ENCODE results near the gene IZUMO2.
"Not testable (repeated sequence)": the region's sequence is repeated elsewhere in the genome, so short reads cannot be mapped to it uniquely, and the experiment has no call there.

IZUMO2 gene

DNA sequence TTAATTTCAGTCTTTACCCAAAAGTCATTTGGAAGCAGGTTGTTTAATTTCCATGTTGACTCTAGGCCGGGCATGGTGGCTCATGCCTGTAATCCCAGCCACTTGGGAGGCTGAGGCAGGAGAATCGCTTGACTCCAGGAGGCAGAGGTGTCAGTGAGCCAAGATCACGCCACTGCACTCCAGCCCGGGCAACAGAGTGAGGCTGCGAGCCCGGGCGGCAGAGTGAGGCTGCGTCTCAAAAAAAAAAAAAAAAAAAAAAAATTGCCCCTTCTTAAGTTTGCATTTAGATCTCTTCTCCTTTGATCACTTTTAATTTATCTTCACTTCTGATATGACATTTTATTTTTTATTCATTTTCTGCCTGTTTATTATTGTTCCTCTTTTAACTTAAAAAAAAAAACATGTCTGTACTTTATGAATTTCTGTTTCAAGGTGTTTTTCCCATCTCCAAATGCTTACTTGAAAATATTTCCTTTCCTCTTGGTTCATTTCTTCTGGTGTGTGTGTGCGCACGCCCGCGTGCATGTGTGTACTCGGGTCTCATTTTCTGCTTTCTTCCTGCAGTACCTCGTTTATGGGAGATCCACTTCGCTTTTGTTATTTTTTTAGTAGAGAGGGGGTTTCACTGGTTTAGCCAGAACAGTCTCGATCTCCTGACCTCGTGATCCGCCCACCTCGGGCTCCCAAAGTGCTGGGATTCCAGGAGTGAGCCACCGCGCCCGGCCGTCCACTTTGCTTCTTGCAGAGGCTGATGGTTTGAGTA lies 26.3 kb downstream of the IZUMO2 start:
- in situ Hi-C loops (cut with HindIII; ENCODE audit: low sequenced_read_pairs) = not testable (repeated sequence)

DNA sequence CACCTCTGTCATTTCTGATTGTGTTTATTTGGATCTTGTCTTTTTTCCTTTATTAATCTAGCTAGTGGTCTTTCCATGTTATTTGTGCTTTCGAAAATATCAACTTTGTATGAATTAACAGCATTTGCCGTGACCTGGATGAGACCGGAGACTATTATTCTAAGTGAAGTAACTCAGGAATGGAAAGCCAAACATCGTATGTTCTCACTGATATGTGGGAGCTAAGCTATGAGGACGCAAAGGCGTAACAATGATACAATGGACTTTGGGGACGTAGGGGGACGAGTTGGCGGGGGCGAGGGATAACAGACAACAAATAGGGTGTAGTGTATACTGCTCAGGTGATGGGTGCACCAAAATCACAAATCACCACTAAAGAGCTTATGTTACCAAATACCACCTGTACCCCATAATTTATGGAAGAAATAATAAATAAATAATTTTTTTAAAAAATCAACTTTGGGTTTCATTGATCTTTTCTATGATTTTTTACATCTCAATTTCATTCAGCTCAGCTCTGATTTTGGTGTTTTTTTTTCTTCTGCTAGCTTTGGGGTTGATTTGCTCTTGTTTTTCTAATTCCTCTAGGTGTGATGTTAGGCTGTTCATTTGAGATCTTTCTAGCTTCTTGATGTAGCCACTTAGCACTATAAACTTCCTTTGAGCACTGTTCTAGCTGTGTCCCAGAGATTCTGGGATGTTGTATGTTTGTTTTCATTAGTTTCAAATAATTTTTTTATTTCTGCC lies 27.1 kb downstream of the IZUMO2 start:
- in situ Hi-C loops (cut with HindIII; ENCODE audit: low sequenced_read_pairs) = not testable (repeated sequence)

DNA sequence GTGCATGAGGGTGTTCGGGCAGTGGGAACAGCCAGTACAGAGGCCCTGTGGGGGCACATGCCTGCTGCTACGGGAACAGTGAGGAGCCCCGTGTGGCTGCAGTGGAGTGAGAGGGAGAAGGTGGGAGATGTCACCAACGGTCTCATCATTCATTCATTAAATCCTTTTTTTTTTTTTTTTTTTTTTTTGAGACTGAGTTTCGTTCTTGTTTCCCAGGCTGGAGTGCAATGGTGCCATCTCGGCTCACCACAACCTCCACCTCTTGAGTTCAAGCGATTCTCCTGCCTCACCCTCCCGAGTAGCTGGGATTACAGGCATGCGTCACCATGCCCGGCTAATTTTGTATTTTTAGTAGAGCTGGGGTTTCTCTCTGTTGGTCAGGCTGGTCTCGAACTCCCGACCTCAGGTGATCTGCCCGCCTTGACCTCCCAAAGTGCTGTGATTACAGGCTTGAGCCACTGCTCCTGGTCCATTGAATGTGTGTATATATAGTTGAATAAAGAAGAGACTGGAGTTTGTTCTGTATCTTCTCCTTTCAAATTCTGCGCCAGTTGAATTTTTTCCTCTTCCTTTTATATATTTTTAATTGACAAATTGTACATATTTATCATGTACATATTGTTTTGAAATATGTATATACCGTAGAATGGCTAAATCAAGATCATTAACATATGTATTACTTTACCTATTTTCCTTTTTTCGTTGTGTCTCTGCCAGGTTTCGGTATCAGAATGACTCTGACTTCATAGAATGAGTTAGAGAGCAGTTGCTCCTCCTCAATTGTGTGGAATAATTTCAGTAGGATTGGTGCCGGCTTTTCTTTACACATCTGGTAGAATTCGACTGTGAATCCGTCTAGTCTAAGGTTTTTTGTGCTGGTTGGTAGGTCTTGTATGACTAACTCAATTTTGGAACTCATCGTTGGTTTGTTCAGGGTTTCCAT lies 28.0 kb downstream of the IZUMO2 start:
- in situ Hi-C loops (cut with HindIII; ENCODE audit: low sequenced_read_pairs) = not testable (repeated sequence)

- in situ Hi-C loops (cut with HindIII; ENCODE audit: low sequenced_read_pairs) = not testable (repeated sequence)
Observed at GRCh38 chr19:50133518-50134492, 29.3 kb downstream of the IZUMO2 start.

DNA sequence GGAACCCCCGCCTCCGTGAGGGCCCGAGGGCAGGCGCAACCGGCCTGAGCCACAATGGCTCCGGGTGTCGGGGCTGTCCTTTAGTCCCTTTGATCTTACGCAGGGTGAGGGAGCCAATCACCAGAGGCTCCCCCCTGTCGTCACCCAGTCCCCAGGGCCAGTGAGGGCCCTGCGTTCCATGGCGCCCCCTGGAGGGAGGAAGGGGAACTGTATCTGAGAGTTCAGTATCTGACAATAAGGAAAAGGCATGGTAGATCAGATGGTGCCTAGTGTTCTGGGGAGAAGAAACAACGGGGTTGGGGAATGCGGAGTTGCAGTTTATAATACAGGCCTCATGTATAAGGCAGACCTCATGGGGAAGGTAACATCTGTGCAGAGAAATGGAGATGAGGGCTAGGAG lies 59.1 kb downstream of the IZUMO2 start:
- in situ Hi-C loops (cut with HindIII; ENCODE audit: low sequenced_read_pairs) = not testable (repeated sequence)

- in situ Hi-C loops (cut with HindIII; ENCODE audit: low sequenced_read_pairs) = not testable (repeated sequence)
Observed at GRCh38 chr19:50103405-50103804, 59.7 kb downstream of the IZUMO2 start.
